OCI-LY7 (cell line): ENCODE data around the gene ELOVL6. TPM values are rescaled to one million over a fixed set of nuclear protein-coding genes. Genes with fewer than 3 reads are reported as not detected.

Experiments used
- BruUV-seq: library from RNA; stranded (reverse); fragments of 400-500 nt; replicated peaks from 2 replicates; lab custom pipeline; 2021; lab: Mats Ljungman, UMichigan
- CTCF ChIA-PET: fragments of 300-600 bp; sonication (Branson Sonifier 250); formaldehyde crosslinking; loops from one replicate; lab custom pipeline; 2022; ENCODE audit warnings: antibody characterized with exemption; ENCODE audit not compliant: unreplicated experiment; lab: Charles Lee
- POLR2A ChIA-PET: fragments of 300-600 bp; sonication (Branson Sonifier 250); formaldehyde crosslinking; loops from one replicate; lab custom pipeline; 2022; ENCODE audit warnings: antibody characterized with exemption; lab: Charles Lee
- DNase-seq: peaks from one replicate; pipeline ENCODE4 v3.0.0-alpha.2; 2015; ENCODE audit warnings: low spot score
- H2AFZ ChIP-seq: fragments of 200-600 bp; sonication (generic), shearing (Covaris generic); 2 replicates; pipeline ENCODE4 v1.6.1; 2014; ENCODE audit warnings: mild to moderate bottlenecking, antibody characterized with exemption, low read length, moderate library complexity
- H3K27ac ChIP-seq: fragments of 200-600 bp; sonication (generic); 2 replicates; pipeline ENCODE4 v1.5.1; 2014; ENCODE audit warnings: mixed run types, low read depth, mild to moderate bottlenecking, moderate library complexity, low read length, inconsistent platforms; ENCODE audit not compliant: poor library complexity, severe bottlenecking
- H3K36me3 ChIP-seq: fragments of 200-600 bp; sonication (generic); 2 replicates; pipeline ENCODE4 v1.6.1; 2014; ENCODE audit warnings: mild to moderate bottlenecking, antibody characterized with exemption, low read length, moderate library complexity, mixed read lengths; ENCODE audit not compliant: insufficient read depth
- H3K4me1 ChIP-seq: fragments of 200-600 bp; sonication (generic); 2 replicates; pipeline ENCODE4 v1.5.1; 2014; ENCODE audit warnings: mild to moderate bottlenecking, low read length; ENCODE audit not compliant: insufficient read depth, poor library complexity, severe bottlenecking
- H3K4me2 ChIP-seq: fragments of 200-600 bp; sonication (generic); 2 replicates; pipeline ENCODE4 v1.6.1; 2014; ENCODE audit warnings: mild to moderate bottlenecking, low read length
- H3K4me3 ChIP-seq: fragments of 200-600 bp; sonication (generic); 2 replicates; pipeline ENCODE4 v1.5.1; 2014; ENCODE audit warnings: mild to moderate bottlenecking, low read depth, low read length; ENCODE audit not compliant: poor library complexity, severe bottlenecking
- H3K79me2 ChIP-seq: fragments of 200-600 bp; sonication (generic); 2 replicates; pipeline ENCODE4 v1.6.1; 2016; ENCODE audit warnings: low read depth, mild to moderate bottlenecking, low read length, moderate library complexity, mixed read lengths; ENCODE audit not compliant: insufficient read depth
- H3K9me2 ChIP-seq: fragments of 200-600 bp; sonication (generic); 2 replicates; pipeline ENCODE4 v1.6.1; 2016; ENCODE audit warnings: mild to moderate bottlenecking, low read length, mixed read lengths; ENCODE audit not compliant: insufficient read depth
- H3K9me3 ChIP-seq: fragments of 200-600 bp; sonication (generic); 2 replicates; pipeline ENCODE4 v1.6.1; 2014; ENCODE audit warnings: mild to moderate bottlenecking, mixed run types, low read length, mixed read lengths
- H4K20me1 ChIP-seq: fragments of 200-600 bp; sonication (generic); 2 replicates; pipeline ENCODE4 v1.6.1; 2014; ENCODE audit warnings: mild to moderate bottlenecking, antibody characterized with exemption, low read length, moderate library complexity, mixed read lengths; ENCODE audit not compliant: insufficient read depth
- EZH2phosphoT487 ChIP-seq: fragments of 200-600 bp; sonication (generic); IDR thresholded peaks from 2 replicates; pipeline ENCODE4 v1.6.1; 2018; ENCODE audit warnings: low read depth, borderline replicate concordance, mild to moderate bottlenecking, mixed run types, antibody characterized with exemption, low read length, moderate library complexity, mixed read lengths
- intact Hi-C: fragments of 100-400 bp; cut with micrococcal nuclease; formaldehyde crosslinking; loops from one replicate; pipeline ENCODE4 v1.10.0; 2022; ENCODE audit not compliant: unreplicated experiment
- total RNA-seq, 2 experiments: library from RNA; depleted of rRNA in 1 of 2; stranded (reverse); fragments of >200 nt in 1 of 2; shearing (Covaris generic) in 1 of 2; gene quantifications; 2 replicates each; pipeline ENCODE4 v1.2.3, GENCODE V29; 2014 to 2022
- TF ChIP-seq, protein P1 (sequence below): fragments of 200-600 bp; sonication (generic); conservative IDR thresholded peaks from 2 replicates; pipeline ENCODE4 v1.5.1; 2014; ENCODE audit warnings: mild to moderate bottlenecking, antibody characterized with exemption, low read length, moderate library complexity, mixed read lengths

The ELOVL6 gene
- total RNA-seq, 2 experiments from 2014 or later = 14.5 to 45.5 TPM

- CTCF ChIA-PET = no interaction called here
- TF ChIP-seq, protein P1, sequence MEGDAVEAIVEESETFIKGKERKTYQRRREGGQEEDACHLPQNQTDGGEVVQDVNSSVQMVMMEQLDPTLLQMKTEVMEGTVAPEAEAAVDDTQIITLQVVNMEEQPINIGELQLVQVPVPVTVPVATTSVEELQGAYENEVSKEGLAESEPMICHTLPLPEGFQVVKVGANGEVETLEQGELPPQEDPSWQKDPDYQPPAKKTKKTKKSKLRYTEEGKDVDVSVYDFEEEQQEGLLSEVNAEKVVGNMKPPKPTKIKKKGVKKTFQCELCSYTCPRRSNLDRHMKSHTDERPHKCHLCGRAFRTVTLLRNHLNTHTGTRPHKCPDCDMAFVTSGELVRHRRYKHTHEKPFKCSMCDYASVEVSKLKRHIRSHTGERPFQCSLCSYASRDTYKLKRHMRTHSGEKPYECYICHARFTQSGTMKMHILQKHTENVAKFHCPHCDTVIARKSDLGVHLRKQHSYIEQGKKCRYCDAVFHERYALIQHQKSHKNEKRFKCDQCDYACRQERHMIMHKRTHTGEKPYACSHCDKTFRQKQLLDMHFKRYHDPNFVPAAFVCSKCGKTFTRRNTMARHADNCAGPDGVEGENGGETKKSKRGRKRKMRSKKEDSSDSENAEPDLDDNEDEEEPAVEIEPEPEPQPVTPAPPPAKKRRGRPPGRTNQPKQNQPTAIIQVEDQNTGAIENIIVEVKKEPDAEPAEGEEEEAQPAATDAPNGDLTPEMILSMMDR = no peak
- TF ChIP-seq EZH2phosphoT487 = no peak
- no TSS peak for BruUV-seq
Measured at GRCh38 chr4:110156442-110156841, 42.0 kb downstream of the ELOVL6 start.

DNA sequence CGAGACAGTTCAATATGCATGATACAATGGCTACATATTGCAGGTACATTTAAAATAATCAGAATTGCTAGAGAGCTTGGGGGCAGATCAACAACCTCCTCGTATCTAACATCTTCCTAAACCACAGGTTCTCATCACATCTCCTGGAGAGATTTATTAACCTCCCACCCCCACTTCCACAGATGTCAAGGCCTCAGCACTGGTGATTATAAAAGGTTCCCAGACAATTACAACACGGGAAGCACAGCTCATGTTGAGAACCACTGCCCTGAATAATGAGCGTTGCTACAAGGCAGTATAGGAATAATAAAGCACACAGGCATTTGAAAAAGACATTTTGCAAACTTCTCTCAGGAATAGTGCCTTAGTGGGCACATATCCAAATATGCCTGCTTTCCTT lies 42.8 kb downstream of the ELOVL6 start:
- DNase-seq = no peak
- H3K4me2 ChIP-seq = no peak overlapping the region
- BruUV-seq = no TSS peak
- H4K20me1 ChIP-seq = no peaks in the 10 kb centered on the region
- POLR2A ChIA-PET = interaction anchor here (0.7 to 0.9 kb wide), 3 partner anchors 9 to 108 kb away, joined by 3 read pairs; no protein-coding TSS in a partner anchor
- no peak for TF ChIP-seq EZH2phosphoT487
- TF ChIP-seq, protein P1 = no peak
- CTCF ChIA-PET = no interaction called here
- intact Hi-C loops = no loop called here
- no peak overlapping the region for H3K4me3 ChIP-seq
- H3K9me3 ChIP-seq = no peaks in the 10 kb centered on the region
- peaks cover 18% of the 10 kb centered on the region for H3K36me3 ChIP-seq
- H2AFZ ChIP-seq = no peak overlapping the region
- H3K9me2 ChIP-seq = no peaks in the 10 kb centered on the region
- no peaks in the 10 kb centered on the region for H3K4me1 ChIP-seq
- H3K79me2 ChIP-seq = peaks cover 9% of the 10 kb centered on the region; the same call in 1 of the 2 replicates
- no peak overlapping the region for H3K27ac ChIP-seq

More at GRCh38 chr4:110156442-110156841, 42.0 kb downstream of the ELOVL6 start:
- Histone ChIP-seq H4K20me1 (no peaks in the 10 kb centered on the region), H3K4me2 (no peak overlapping the region), H3K9me2 (no peaks in the 10 kb centered on the region), H3K4me1 (no peaks in the 10 kb centered on the region), H3K36me3 (peaks cover 21% of the 10 kb centered on the region), H2AFZ (no peak overlapping the region), H3K27ac (no peak overlapping the region), H3K9me3 (no peaks in the 10 kb centered on the region), H3K4me3 (no peak overlapping the region), H3K79me2 (peaks cover 9% of the 10 kb centered on the region; the same call in 1 of the 2 replicates)
- no peak for DNase-seq
- intact Hi-C loops = no loop called here
- POLR2A ChIA-PET = interaction anchor here (0.7 kb wide), 1 partner anchor 35 kb away, joined by 3 read pairs; no protein-coding TSS in a partner anchor

GRCh38 chr4:110154582-110154981 lies 43.8 kb downstream of the ELOVL6 start:
- H4K20me1 ChIP-seq = no peaks in the 10 kb centered on the region
- H3K36me3 ChIP-seq = peaks cover 23% of the 10 kb centered on the region
- TF ChIP-seq, protein P1 = no peak
- no peak for TF ChIP-seq EZH2phosphoT487
- H3K4me1 ChIP-seq = no peaks in the 10 kb centered on the region
- H3K9me2 ChIP-seq = no peaks in the 10 kb centered on the region
- no peak overlapping the region for H2AFZ ChIP-seq
- no peaks in the 10 kb centered on the region for H3K9me3 ChIP-seq
- no TSS peak for BruUV-seq
- POLR2A ChIA-PET = interaction anchor here (1.3 kb wide), 1 partner anchor 52 kb away, joined by 3 read pairs; no protein-coding TSS in a partner anchor
- no peak overlapping the region for H3K4me2 ChIP-seq
- peaks cover 9% of the 10 kb centered on the region; the same call in 1 of the 2 replicates for H3K79me2 ChIP-seq
- CTCF ChIA-PET = no interaction called here
- DNase-seq = no peak
- intact Hi-C loops = no loop called here
- no peak overlapping the region for H3K4me3 ChIP-seq
- no peak overlapping the region for H3K27ac ChIP-seq
